SK-N-SH (cell line): ENCODE measurements around the gene TMEM234.

ENCODE experiments used
- CTCF ChIP-seq: fragments of 200-600 bp; sonication (generic); IDR thresholded peaks from 2 replicates; pipeline ENCODE4 v1.6.1; 2017; ENCODE audit warnings: antibody characterized with exemption, mild to moderate bottlenecking, moderate library complexity
- POLR2AphosphoS5 ChIP-seq: IDR thresholded peaks from 2 replicates; pipeline ENCODE4 v1.6.1; 2012; ENCODE audit warnings: low read depth, low read length

- TF ChIP-seq POLR2AphosphoS5 = no peak
- no peak for TF ChIP-seq CTCF
Observed at GRCh38 chr1:32219022-32219421, 3.1 kb downstream of the TMEM234 start.
